GM18873 (cell line): ENCODE data around the gene CNTNAP1.

Source experiments
- ATAC-seq: cut with Tn5 transposase; IDR thresholded peaks from one replicate; pipeline ENCODE4 v1.9.1; 2021; ENCODE audit warnings: mild to moderate bottlenecking, moderate library complexity, moderate number of reproducible peaks; ENCODE audit not compliant: unreplicated experiment, low FRiP score

The CNTNAP1 gene

GRCh38 chr17:42683407-42684034, 1.2 kb downstream of the CNTNAP1 start:
- ATAC-seq, result no peak

DNA sequence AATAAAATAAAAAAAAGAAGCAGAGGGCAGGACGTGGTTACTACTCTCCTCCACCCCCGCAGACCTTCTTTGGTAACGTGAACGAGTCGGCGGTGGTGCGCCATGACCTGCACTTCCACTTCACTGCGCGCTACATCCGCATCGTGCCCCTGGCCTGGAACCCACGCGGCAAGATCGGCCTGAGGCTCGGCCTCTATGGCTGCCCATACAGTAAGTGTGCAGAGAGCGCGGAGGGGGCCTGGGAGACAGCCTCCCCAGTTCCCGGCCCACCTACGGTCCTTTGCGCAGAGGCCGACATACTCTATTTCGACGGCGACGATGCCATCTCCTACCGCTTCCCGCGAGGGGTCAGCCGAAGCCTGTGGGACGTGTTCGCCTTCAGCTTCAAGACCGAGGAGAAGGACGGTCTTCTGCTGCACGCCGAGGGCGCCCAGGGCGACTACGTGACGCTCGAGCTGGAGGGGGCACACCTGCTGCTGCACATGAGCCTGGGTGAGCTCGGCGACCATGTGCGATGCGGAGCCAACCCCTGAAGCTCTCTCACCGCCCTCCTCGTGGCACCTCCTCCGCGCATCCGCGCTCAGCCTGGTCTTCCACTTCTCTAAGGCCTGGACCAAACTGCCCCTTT, 2.7 kb downstream of the CNTNAP1 start:
- no peak for ATAC-seq

DNA sequence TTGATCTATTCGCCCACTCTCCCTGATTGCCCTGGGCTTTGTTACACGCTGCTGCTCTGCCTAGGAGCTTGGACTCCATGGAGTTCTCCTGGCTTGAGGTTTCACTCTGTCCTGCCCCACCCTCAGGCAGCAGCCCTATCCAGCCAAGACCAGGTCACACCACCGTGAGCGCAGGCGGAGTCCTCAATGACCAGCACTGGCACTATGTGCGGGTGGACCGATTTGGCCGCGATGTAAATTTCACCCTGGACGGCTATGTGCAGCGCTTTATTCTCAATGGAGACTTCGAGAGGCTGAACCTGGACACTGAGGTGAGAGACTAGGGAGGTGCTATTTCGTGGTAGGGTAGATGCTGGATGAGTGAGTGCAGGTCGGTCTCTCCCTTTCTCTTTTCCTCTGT, 3.5 kb downstream of the CNTNAP1 start:
- no peak for ATAC-seq

GRCh38 chr17:42686520-42687128, 4.3 kb downstream of the CNTNAP1 start:
- no peak for ATAC-seq

GRCh38 chr17:42687707-42688320, 5.5 kb downstream of the CNTNAP1 start:
- ATAC-seq, result no peak

GRCh38 chr17:42690596-42690995, 8.3 kb downstream of the CNTNAP1 start:
- no peak for ATAC-seq

DNA sequence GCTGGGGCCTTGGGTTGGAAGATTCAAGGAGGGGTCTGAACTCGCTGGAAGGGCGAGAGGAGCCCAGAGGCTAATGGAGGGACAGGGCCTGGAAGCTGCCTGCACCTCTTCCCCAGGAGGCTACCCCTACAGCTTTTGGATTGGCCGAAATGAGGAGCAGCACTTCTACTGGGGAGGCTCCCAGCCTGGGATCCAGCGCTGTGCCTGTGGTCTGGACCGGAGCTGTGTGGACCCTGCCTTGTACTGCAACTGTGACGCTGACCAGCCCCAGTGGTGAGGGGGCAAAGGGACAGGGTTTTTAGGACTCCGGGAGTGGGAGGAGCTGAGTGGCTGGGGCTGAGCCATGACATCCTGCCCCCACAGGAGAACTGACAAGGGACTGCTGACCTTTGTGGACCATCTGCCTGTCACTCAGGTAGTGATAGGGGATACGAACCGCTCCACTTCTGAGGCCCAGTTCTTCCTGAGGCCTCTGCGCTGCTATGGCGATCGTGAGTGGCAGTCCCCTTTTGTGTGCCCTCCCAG, 8.8 kb downstream of the CNTNAP1 start:
- no peak for ATAC-seq

GRCh38 chr17:42692489-42692888, 10.2 kb downstream of the CNTNAP1 start:
- no peak for ATAC-seq

DNA sequence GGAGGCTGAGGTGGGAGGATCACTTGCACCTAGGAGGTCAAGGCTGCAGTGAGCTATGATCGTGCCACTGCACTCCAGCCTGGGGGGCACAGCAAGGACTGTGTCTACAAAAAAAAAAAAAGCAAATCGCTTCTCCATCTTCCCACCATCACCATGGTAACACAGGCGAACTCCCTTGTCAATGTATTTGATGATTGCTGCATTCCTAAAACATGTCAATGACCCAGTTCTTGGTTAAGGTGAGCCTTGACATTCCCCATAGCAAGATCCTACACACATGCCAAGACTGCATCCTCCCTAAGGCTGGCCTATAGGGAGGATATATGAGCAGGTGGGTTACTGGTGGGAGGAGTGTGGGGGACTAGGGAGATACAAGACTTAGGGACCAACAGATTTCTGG, 12.2 kb downstream of the CNTNAP1 start:
- no peak for ATAC-seq

DNA sequence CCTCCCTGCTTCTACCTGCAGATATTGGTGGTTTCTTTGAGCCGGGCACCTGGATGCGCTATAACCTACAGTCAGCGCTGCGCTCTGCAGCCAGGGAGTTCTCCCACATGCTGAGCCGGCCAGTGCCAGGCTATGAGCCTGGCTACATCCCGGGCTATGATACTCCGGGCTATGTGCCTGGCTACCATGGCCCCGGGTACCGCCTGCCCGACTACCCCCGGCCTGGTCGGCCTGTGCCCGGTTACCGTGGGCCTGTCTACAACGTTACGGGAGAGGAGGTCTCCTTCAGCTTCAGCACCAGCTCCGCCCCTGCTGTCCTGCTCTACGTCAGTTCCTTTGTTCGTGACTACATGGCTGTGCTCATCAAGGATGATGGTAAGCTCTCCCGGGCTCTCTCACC, 13.2 kb downstream of the CNTNAP1 start:
- ATAC-seq, result no peak

- ATAC-seq, result no peak
These were observed 14.9 kb downstream of the CNTNAP1 start for GRCh38 chr17:42697108-42697811.

DNA sequence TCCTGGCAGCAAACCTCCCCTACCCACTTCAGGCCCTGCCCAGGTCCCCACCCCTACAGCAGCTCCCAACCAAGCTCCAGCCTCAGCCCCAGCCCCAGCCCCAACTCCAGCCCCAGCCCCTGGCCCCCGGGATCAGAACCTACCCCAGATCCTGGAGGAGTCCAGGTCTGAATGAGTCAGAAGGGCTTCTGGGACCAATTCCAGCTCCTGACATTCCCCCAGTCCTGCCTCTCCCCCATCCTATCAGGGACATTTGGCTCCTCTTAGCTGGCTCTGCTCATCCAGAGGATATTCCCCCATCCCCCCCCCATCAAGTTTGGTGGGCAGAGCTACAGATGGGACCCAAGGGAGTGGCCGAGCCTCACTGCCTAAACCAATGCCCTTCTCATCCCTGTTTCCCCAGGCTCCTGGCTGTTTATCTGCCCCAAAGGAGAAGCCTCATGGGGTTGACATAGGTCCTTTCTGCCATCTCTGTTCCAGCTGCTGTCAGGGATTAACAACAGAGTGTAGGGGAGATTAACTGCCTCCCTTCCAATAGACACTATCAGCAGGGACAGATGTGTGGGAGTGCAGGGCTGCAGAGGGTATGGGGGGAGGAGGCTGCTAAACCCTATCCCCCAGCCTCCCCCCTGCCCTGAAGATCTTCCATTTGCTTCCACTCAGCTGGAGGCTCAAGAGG, 16.5 kb downstream of the CNTNAP1 start:
- ATAC-seq, result no peak

DNA sequence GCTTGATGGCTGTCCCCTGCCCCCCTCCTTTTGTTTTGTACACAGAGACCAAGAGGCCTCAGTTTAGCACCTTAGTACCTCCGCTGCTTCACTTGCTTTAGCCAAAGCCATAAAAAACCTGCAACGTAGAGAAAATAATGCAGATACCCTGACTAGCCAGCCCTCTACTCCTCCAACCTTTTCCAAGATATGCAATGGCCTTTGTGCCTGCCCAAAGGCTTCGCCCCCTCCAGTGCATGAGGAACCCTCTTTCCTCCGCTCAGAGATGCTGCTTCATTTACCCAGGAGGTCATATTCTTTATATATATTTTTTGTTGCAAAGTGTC, 17.0 kb downstream of the CNTNAP1 start:
- no peak for ATAC-seq

- no peak for ATAC-seq
These were observed 18.4 kb downstream of the CNTNAP1 start for GRCh38 chr17:42700586-42701289.

DNA sequence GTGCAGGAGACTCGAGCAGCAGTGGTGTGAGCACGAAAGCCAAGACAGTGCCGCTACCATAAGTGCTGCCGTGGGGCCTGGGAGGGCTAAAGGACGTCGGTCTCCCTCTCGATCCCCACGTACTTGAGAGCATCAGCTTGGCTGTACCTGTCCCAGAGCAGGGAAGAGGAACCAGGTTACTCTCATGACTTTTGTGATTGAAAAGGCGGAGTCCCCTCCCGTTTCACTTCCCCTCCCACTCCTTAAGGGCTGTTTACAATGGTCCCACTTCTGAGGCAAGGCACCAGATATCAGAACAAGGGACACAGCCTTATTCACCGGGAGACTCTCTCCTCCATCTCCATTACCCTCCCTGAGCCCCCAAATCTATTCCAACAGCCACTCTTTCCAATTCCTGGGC, 20.1 kb downstream of the CNTNAP1 start:
- ATAC-seq, result no peak

DNA sequence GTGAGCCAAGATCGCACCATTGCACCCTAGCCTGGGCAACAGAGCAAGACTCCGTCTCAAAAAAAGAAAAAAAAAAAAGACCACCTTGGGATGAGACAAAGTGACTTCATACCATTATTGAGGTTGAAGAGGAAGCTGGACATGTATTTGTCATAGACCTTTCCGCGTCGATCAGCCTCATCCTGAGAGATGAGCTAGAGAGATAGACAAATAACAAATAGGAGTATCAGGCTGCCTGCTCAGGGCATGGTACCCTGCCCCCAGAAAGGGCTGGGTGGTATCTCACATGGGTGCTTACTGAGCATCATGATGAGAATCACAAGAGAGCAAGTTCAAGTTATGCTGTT, 22.1 kb downstream of the CNTNAP1 start:
- ATAC-seq, result no peak

- peak; percentile 68 for ATAC-seq
These were observed 22.6 kb downstream of the CNTNAP1 start for GRCh38 chr17:42704837-42705494.

GRCh38 chr17:42706732-42707131, 24.4 kb downstream of the CNTNAP1 start:
- no peak for ATAC-seq

DNA sequence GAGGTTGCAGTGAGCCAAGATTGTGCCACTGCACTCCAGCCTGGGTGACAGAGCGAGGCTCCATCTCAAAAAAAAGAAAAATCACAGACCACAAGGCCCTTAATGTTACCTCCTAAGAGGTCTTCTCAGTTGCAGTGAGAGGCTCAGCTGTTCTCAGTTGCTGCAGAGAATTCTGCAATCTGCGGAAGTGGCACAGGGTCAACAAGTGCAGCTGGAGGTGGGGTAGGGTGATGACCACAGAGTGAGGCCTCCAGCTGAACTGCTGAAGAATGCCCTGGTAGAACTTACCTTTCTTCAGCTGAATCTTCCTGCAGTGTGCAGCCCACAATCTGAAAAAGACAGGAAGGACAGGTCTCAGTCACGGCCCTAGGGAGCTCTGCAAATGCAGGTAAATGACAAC, 26.3 kb downstream of the CNTNAP1 start:
- ATAC-seq, result no peak
